ENCODE results near the gene ZNF17. TPM values are rescaled to one million over a fixed set of nuclear protein-coding genes. Genes with fewer than 3 reads are reported as not detected.

The ZNF17 gene
- total RNA-seq, result 9.2 and 11.1 TPM in 2 replicates

DNA sequence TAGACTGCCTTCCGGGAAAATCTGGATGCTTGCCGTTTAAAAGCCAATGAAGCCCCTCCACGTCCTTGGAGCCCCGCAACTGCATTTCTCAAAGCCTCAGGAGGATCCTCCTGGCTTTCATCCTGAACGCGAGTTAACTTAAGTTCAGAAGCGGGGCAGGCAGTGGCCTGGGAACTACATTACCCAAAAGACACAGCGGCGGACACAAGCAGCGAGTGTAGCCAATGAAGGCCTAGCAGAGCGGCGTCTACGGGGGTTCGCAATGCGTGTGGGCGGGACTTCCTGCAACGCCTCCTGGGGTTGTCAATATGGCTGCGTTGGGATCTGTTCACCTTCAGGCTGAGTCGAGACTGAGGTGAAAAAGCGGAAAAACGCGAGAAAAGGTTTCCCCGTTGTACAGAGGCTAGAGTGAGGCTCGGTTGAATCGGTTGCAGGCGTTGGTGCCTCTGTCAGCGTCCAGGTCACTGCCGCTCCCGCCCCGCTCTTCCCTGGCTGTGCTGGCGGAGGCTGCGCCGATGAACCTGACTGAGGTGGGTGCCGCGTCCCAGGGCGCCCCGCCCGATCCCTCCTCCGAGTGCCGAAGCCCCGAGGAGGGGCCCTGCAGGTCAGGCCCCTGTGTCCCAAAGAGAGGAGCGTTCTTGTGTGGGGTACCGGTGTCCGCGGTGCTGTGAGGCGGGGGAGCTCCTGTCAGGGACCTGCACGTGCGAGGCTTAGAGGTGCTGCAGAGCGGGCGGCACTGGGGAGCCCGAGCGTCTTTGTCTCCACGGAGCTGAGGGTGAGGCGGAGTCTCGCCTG is at the start of gene ZNF17:
ZNF17 (plus strand) TSS at position 285 of the 795 bp plus-strand sequence. CDS start 2,455 bp downstream, outside the sequence.

GRCh38 chr19:57362997-57363687 is 47.8 kb upstream of the ZNF17 start, which contains the start of the genes TRAPPC2B and ZNF547:
Gene TRAPPC2B, plus strand, starts transcription at chr19:57363551. Its CDS starts 1,283 bp downstream, at chr19:57364834.
Gene ZNF547, plus strand, starts transcription at chr19:57363551. Its CDS starts 5,005 bp downstream, at chr19:57368556.

DNA sequence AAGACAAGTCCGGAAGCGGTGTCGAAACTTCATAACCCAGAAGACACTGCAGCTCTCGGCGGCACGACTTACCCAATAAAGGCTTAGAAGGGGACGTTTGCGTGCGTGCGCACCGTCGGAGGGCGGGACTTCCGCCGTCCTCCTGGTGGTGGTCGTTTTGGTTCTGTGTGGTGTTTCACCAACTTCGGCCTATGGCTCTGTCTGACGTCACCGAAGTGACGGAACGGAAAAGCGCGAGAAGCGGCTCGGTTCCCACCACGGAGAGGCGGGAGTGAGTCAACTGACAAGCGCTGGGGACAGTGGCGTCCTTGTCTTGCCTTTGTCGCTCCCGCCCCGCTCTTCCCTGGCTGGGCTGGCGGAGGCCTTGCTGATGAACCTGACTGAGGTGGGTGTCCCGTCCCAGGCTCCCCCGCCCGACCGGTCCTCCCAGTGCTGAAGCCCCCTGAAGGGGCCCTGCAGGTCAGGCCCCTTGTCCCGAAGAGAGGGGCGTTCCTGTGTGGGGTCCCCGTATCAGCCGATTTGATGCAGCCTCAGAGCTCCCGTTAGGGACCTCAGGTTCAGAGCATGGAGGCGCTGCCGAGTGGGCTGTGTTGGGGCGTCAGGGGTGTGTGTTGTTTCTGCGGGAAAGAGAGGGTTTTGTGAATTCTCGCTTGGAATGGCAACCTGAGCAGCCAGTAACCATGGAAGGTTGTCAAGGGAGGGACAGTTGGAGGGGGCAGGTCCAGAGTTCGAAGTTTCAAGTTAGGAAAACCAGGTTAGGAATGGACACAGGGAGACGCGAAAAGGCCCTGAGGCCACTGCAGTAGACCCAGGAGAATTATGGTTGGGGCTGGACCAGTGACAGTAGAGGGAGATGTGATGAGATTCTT is 21.0 kb upstream of the ZNF17 start, which contains the start of gene ZNF548:
ZNF548 (plus strand) TSS at position 125 of the 869 bp plus-strand sequence; CDS start at position 371, 246 bp downstream.

DNA sequence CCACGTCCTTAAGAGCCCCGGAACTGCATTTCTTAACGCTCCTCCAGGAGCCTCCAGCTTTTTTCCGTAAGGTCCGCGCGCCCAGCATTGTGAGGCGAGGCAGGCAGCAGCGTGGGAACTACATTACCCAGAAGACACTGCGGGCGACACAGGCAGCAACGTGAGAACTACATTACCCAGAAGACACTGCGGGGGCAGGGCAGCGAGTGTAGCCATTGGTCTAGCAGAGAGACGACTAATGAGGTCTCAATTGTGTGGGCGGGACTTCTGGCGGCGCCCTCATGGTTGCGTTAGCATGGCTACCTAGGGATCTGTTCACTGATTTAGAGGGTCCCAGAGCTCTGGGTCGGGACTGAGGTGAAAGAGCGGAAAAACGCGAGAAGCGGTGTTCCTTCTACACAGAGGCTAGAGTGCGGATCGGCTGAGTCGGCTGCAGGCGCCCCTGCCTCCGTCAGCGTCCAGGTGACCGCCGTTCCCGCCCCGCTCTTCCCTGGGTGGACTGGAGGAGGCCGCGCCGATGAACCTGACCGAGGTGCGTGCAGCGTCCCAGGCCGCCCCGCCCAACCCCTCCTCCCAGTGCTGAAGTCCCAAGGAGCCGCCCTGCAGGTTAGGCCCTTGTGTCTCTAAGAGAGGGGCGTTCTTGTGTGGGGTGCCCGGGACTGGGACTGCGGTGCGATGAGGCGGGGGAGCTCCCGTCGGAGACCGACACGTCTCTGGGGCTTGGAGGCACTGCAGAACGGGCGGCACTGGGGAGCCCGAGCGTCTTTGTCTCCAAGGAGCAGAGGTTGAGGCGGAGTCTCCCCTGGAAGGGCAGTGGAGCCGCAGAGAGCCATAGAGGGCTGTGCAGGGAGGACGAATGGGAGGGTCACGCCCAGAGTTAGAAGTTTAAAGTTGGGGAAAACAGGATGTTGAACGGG is 24.4 kb downstream of the ZNF17 start, which contains the start of gene ZNF749:
ZNF749 (plus strand) TSS at position 264 of the 917 bp plus-strand sequence; CDS start at position 518, 254 bp downstream.

Small RNA genes lying within 50 kb of the gene (small RNA-seq; reads per million reads assigned to genes)
- not detected for gene VN1R107P

Other genes starting within 250 kb of the ZNF17 start
- gene DUXA, start 243.7 kb upstream of the ZNF17 start, total RNA-seq, result not detected in 2 replicates
- gene ZNF264, start 219.7 kb upstream of the ZNF17 start, total RNA-seq, result 20.9 and 21.8 TPM in 2 replicates
- 0.13 and 0.65 TPM in 2 replicates for gene AURKC, start 180.1 kb upstream of the ZNF17 start, total RNA-seq
- 14.2 and 20.2 TPM in 2 replicates for gene ZNF805, start 170.5 kb upstream of the ZNF17 start, total RNA-seq
- 51.1 and 66.4 TPM in 2 replicates for gene ZNF460, start 130.7 kb upstream of the ZNF17 start, total RNA-seq
- 9.5 and 10.4 TPM in 2 replicates for gene ZNF543, start 90.7 kb upstream of the ZNF17 start, total RNA-seq
- gene ZNF304, start 59.9 kb upstream of the ZNF17 start, total RNA-seq, result 6.7 and 8.2 TPM in 2 replicates
- 4.5 and 9.3 TPM in 2 replicates for gene TRAPPC2B, start 47.6 kb upstream of the ZNF17 start, total RNA-seq
- gene ZNF547, start 47.6 kb upstream of the ZNF17 start, total RNA-seq, result 1.2 and 3.1 TPM in 2 replicates
- 10.0 and 10.3 TPM in 2 replicates for gene ZNF548, start 21.3 kb upstream of the ZNF17 start, total RNA-seq
- 10.8 and 11.1 TPM in 2 replicates for gene ZNF749, start 24.2 kb downstream of the ZNF17 start, total RNA-seq
- gene VN1R1, start 46.0 kb downstream of the ZNF17 start, total RNA-seq, result 0.65 and 0.66 TPM in 2 replicates
- 15.1 and 15.3 TPM in 2 replicates for gene ZNF772, start 66.4 kb downstream of the ZNF17 start, total RNA-seq
- gene ZNF419, start 76.6 kb downstream of the ZNF17 start, total RNA-seq, result 6.9 and 8.1 TPM in 2 replicates
- gene ZNF773, start 88.8 kb downstream of the ZNF17 start, total RNA-seq, result 6.0 and 9.0 TPM in 2 replicates
- 3.5 and 5.3 TPM in 2 replicates for gene ZNF549, start 116.2 kb downstream of the ZNF17 start, total RNA-seq
- 5.5 and 6.0 TPM in 2 replicates for gene ZNF550, start 148.7 kb downstream of the ZNF17 start, total RNA-seq
- 4.2 and 5.6 TPM in 2 replicates for gene ZNF416, start 167.8 kb downstream of the ZNF17 start, total RNA-seq
- gene ZIK1, start 173.0 kb downstream of the ZNF17 start, total RNA-seq, result 1.4 and 4.4 TPM in 2 replicates
- gene ZNF530, start 188.7 kb downstream of the ZNF17 start, total RNA-seq, result 3.3 and 4.8 TPM in 2 replicates
- 14.1 and 18.0 TPM in 2 replicates for gene ZNF134, start 203.1 kb downstream of the ZNF17 start, total RNA-seq
- 5.8 and 7.6 TPM in 2 replicates for gene ZNF211, start 222.0 kb downstream of the ZNF17 start, total RNA-seq

Measured in thoracic aorta endothelial cell (primary cell).